ENCODE results near the gene OGFOD2.

- TF ChIP-seq CTCF (conservative IDR thresholded peaks at IDR 0.05; ENCODE audit: low read depth, low read length) = no peak
- TF ChIP-seq EZH2phosphoT487 (IDR thresholded peaks at IDR 0.05; ENCODE audit: borderline replicate concordance, low read length) = no peak
- no peak for TF ChIP-seq EZH2 (IDR thresholded peaks at IDR 0.05; ENCODE audit: low read length, unreplicated experiment)
Measured at GRCh38 chr12:122977153-122977552, 2.1 kb downstream of the OGFOD2 start.
